Measurements from ENCODE around the gene C14orf93.

Gene C14orf93

GRCh38 chr14:23009939-23010726 is at the start of gene C14orf93:
Gene C14orf93, minus strand, starts transcription at chr14:23010143. Its CDS starts 11,120 bp downstream, at chr14:22999023.
- peak; percentile 86 for DNase-seq

- no peak for DNase-seq
Observed at GRCh38 chr14:23058654-23059504, 48.9 kb upstream of the C14orf93 start.

- peak; percentile 96 for DNase-seq
Observed at GRCh38 chr14:23057757-23058653, 48.1 kb upstream of the C14orf93 start.

DNA sequence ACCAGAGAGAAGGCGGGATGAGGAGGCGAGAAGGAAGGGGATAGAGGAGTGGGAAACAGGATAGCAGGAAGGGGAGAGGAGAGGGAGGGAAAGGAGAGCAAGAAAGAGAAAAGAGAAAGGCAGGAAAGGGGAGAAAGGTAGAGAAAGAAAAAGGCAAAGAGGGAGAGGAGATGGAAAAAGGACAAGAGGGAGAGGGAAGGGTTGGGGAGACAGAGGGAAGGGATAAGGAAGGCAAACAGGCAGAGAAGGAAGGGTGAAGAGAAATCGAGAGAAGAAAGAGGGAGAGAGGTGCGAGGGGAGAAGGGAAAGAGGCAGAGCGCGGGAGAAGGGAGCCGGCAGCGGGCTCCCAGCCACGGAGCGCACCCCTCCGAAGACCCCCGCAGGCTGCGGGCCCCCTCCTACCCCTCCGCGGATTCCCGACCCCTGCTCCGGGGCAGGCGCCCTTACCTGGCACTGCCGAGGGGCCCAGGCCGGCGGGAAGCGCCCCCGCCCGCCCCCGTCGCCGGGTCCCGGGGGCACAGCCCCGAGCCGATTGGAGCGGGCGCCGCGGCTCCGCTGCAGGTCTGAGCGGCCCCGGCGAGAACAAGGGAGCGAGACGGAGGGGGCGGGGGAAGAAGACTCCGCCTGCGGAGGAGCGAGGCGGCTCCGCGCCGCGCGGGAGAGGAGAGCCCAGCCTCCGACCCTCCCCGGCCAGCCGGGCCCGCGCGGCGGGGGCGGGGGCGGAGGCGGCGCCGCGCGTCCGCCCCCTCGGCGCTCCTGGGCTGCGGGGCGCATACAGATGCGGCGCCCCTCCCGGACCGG is 47.2 kb upstream of the C14orf93 start, which contains the start of gene CDH24:
CDH24 (minus strand) TSS at position 565 of the 801 bp plus-strand sequence. CDS start 1,787 bp downstream, outside the sequence.
- DNase-seq: peak; percentile 52

- DNase-seq: peak; percentile 75
Observed at GRCh38 chr14:23056145-23056955, 46.4 kb upstream of the C14orf93 start.

- DNase-seq: no peak
Observed at GRCh38 chr14:23055621-23056144, 45.7 kb upstream of the C14orf93 start.

- no peak for DNase-seq
Observed at GRCh38 chr14:23055147-23055550, 45.2 kb upstream of the C14orf93 start.

DNA sequence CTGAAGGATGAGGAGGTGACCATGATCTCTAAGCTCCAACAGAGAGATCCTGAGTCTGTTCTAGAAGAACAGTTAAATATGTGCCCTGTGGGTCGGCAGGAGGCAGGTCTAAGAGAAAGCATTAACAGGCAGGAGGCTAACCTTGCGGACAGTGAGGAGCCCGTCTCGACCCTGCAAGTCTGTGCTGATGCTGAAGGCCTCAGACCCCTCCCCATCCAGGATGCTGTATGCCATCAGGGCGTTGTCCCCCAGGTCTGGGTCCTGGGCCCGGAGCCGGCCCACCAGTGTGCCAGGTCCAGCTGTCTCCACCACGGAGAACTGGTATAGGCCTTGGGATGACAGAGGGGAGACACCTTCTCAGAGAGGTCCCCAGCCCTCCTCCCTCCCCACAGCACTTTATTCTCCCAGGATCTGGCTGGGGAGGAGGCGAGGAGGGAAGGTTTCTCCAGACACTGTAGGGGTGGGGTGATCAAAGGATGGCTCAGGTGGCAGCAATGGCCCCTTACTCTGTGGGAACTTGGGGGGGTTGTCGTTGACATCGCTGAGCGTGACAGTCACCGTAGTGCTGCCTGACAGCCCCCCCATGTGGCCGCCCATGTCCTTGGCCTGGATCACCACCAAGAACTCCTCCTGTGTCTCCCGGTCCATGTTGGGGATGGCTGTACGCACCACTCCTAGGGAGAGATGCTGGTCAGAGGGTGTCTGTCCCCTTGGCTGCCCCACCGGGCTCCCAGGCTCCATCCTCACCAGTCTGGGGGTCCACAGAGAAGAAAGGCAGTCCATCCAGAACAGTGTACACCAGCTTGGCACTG is 44.3 kb upstream of the C14orf93 start:
- DNase-seq: peak; percentile 45

GRCh38 chr14:23053426-23053825 is 43.5 kb upstream of the C14orf93 start:
- no peak for DNase-seq

- no peak for DNase-seq
Observed at GRCh38 chr14:23052671-23053070, 42.7 kb upstream of the C14orf93 start.

DNA sequence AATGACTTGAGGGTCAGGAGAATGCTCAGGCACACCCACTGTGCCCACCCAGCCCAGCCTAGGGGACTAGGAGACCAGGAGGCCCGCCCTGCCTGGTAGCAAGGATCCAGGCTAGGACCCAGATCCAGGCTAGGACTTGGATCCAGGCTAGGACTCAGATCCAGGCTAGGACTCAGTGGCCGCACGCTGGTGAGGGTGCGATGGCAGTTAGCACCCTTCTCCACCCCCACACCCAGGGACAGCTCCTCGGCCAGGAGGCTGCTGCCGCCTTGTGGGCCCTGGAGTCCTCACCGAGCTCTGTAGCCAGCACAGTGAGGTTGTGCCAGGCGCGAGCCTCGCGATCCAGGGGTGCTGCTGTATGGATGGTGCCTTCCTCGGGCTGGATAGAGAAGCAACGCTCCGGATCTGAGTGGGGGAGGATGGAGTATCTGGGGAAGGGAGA is 42.3 kb upstream of the C14orf93 start:
- no peak for DNase-seq

DNA sequence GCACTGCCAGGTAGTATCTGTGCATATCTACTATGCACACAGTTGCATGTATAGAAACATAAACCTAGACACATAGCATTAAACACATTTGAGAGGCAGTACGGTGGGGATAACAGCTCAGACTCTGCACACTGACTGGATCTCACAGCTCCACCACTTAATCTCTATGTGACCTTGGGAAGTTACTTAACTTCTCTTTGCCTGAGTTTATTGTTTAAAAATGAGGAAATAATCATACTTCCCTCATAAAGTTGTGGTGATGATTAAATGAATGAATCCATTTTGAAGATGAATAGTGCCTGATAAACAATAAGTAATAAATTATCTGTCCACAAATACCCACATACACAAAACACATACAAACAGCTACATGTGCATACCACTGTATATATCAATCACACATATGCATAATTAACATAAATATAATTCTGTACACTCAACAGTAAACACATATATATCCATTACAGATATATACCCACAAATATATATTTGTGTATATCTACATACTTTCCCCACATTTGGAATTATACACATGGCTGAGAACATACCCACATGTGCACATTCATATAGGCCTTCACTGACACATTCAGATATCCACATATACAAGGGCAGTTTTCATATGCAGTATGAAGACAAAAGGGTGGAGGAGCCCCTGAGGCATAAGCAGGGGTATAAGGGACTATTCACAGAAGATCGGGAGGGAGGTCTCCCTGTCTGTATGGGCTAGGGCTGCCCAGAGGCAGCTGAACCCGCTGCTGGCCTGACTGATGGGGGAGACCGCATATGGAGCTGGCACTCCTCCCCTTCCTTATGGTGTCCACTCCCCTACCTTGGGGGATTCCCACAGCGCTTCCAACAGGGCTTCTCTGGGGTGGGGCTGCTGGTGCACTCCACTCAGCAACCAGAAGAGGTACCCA is 41.5 kb upstream of the C14orf93 start:
- no peak for DNase-seq

DNA sequence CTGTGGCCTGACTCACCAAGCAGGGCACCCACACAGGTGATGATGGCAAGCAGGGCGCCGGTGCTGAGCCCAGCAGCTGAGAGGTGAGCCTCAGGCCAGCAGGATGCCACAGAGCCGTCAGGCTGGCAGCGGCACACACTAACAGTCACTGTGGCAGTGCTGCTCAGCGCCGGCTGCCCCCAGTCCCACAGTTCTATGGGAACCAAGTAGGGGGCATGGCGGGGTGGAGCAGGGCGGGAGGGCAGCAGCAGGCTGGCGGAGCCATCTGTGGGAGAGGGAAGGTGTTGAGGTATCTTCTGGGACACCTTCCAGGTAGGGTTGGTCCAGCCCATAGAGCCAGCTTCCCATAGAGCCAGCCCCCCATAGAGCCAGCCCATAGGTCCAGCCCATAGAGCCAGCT is 39.1 kb upstream of the C14orf93 start:
- DNase-seq: no peak

- DNase-seq: no peak
Observed at GRCh38 chr14:23047751-23048693, 38.1 kb upstream of the C14orf93 start.

DNA sequence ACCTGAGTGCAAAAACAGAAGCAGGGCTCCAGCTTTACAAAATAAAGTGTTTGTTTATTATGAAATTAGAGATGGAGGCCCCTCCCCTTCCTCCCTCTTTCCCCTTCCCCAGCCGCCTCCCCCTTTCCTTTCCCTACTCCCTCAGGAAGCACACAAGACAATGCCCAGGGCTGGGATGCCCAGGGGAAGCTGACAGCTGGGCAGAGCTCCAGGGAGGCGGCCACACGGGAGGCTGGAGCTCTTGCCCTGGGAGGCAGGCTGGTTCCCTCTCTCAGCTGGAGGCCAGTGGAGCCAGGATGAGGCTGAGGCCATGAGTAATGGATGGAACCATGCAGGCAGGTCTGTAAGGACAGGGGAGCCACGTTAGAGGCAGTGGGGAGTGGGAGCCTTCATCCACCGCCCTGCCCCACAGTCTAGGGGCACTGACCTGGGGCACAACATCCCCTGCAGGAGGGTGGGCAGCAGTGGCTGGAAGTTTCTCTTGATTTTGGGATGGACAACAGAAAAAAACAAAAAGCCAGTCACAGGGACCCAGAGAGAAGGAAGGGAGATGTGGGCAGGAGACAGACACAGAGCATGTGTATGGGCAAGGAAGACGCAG is 37.2 kb upstream of the C14orf93 start:
- DNase-seq: no peak

- DNase-seq: no peak
Observed at GRCh38 chr14:23045419-23046357, 35.7 kb upstream of the C14orf93 start.

Measured in retina (tissue), 1 donor.